Hepatocyte (in vitro differentiated cells): ENCODE results near the gene CHTOP.

Experiments used
- EZH2 ChIP-seq: fragments of 200-600 bp; sonication (generic); IDR thresholded peaks from 2 replicates; pipeline ENCODE4 v1.6.1; 2016; ENCODE audit warnings: antibody characterized with exemption, mild to moderate bottlenecking, borderline replicate concordance
- EZH2phosphoT487 ChIP-seq: fragments of 200-600 bp; sonication (generic); IDR thresholded peaks from one replicate; pipeline ENCODE4 v1.6.1; 2018; ENCODE audit warnings: antibody characterized with exemption, mild to moderate bottlenecking, low read depth, moderate library complexity; ENCODE audit not compliant: unreplicated experiment, severe bottlenecking
- TF ChIP-seq, protein P1 (sequence below): fragments of 200-600 bp; sonication (generic); IDR thresholded peaks from 2 replicates; pipeline ENCODE4 v1.5.1; 2016; ENCODE audit warnings: antibody characterized with exemption, mild to moderate bottlenecking; ENCODE audit not compliant: poor library complexity

DNA sequence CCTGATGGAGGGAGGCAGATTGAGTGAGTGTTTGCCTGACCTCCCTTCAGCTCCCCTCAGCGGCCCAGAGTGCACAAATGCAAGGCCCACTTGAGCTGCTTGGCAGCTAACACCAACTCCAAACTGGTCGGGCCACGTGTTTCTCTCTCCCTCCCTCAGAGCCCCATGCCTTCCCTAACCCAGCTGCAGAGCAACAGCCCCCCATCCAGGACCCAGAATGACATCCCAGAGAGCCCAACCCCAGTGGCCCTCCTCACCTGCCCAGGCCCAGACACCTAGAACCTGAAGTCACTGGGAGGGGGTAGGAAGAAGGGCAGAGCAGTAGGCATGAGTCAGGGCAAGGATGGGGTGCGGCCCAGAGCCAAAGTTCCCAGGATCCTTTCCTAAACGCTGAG is 17.0 kb upstream of the CHTOP start:
- TF ChIP-seq, protein P1, sequence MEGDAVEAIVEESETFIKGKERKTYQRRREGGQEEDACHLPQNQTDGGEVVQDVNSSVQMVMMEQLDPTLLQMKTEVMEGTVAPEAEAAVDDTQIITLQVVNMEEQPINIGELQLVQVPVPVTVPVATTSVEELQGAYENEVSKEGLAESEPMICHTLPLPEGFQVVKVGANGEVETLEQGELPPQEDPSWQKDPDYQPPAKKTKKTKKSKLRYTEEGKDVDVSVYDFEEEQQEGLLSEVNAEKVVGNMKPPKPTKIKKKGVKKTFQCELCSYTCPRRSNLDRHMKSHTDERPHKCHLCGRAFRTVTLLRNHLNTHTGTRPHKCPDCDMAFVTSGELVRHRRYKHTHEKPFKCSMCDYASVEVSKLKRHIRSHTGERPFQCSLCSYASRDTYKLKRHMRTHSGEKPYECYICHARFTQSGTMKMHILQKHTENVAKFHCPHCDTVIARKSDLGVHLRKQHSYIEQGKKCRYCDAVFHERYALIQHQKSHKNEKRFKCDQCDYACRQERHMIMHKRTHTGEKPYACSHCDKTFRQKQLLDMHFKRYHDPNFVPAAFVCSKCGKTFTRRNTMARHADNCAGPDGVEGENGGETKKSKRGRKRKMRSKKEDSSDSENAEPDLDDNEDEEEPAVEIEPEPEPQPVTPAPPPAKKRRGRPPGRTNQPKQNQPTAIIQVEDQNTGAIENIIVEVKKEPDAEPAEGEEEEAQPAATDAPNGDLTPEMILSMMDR: no peak
- TF ChIP-seq EZH2 (no peak), EZH2phosphoT487 (no peak)
